CD4-positive, alpha-beta T cell (primary cell): ENCODE measurements around the gene HECTD4. TPM values are rescaled to one million over a fixed set of nuclear protein-coding genes. Genes with fewer than 3 reads are reported as not detected.

Experiments
- ATAC-seq: fragments of 200-7000 bp; cut with Tn5 transposase; one replicate; pipeline ENCODE4 v1.10.0; 2022; ENCODE audit warnings: mild to moderate bottlenecking; ENCODE audit not compliant: poor library complexity
- CTCF ChIA-PET: fragments of 350-600 bp; sonication (Branson Sonifier 250); formaldehyde crosslinking; loops from one replicate; lab custom pipeline; 2021; ENCODE audit warnings: antibody characterized with exemption, inconsistent platforms; lab: Charles Lee
- POLR2A ChIA-PET: fragments of 350-600 bp; sonication (Branson Sonifier 250); formaldehyde crosslinking; loops from one replicate; lab custom pipeline; 2021; ENCODE audit warnings: antibody characterized with exemption, inconsistent platforms; lab: Charles Lee
- DNase-seq, 14 experiments: peaks; one replicate each; pipeline ENCODE4 v3.0.0-alpha.2; 2013 to 2020; ENCODE audit warnings: mixed read lengths in 2 of 14
- H3K27ac ChIP-seq, 2 donors: one replicate each; pipeline versions ENCODE4 v1.5.1 to v1.7.0; 2013; ENCODE audit warnings: low read length in 2 of 2, low read depth in 1 of 2, mild to moderate bottlenecking in 1 of 2
- H3K27me3 ChIP-seq, 2 experiments: 1 replicate in 1 of 2; 2 replicates in 1 of 2; pipeline versions ENCODE4 v1.6.1 to v1.7.0; 2013; ENCODE audit warnings: low read length in 2 of 2, control low read depth in 1 of 2, mild to moderate bottlenecking in 1 of 2, moderate library complexity in 1 of 2; ENCODE audit not compliant: insufficient read depth in 2 of 2, control insufficient read depth in 1 of 2
- H3K36me3 ChIP-seq: one replicate; pipeline ENCODE4 v1.6.1; 2013; ENCODE audit warnings: low read length, control low read depth; ENCODE audit not compliant: insufficient read depth
- H3K4me1 ChIP-seq: one replicate; pipeline ENCODE4 v1.6.1; 2013; ENCODE audit warnings: low read length, control low read depth; ENCODE audit not compliant: insufficient read depth
- H3K4me3 ChIP-seq: one replicate; pipeline ENCODE4 v1.5.1; 2013; ENCODE audit warnings: mild to moderate bottlenecking, low read length, moderate library complexity
- H3K9me3 ChIP-seq, 2 experiments: 1 replicate in 1 of 2; 2 replicates in 1 of 2; pipeline versions ENCODE4 v1.6.1 to v1.7.0; 2013; ENCODE audit warnings: low read length in 2 of 2, mild to moderate bottlenecking in 2 of 2, control low read depth in 1 of 2, moderate library complexity in 1 of 2; ENCODE audit not compliant: control insufficient read depth in 1 of 2, insufficient read depth in 1 of 2
- H3K27ac Mint-ChIP-seq: one replicate; pipeline ENCODE4 v1.8.0; 2020; ENCODE audit warnings: mixed read lengths
- H3K27me3 Mint-ChIP-seq: one replicate; pipeline ENCODE4 v1.8.0; 2021; ENCODE audit warnings: mixed read lengths
- H3K36me3 Mint-ChIP-seq: one replicate; pipeline ENCODE4 v1.8.0; 2021; ENCODE audit warnings: low read depth, mixed read lengths
- H3K4me1 Mint-ChIP-seq: one replicate; pipeline ENCODE4 v1.8.0; 2021; ENCODE audit warnings: low read depth, mixed read lengths
- H3K4me3 Mint-ChIP-seq: one replicate; pipeline ENCODE4 v1.8.0; 2020; ENCODE audit warnings: mild to moderate bottlenecking, mixed read lengths
- H3K9me3 Mint-ChIP-seq: one replicate; pipeline ENCODE4 v1.8.0; 2020; ENCODE audit warnings: mixed read lengths
- CTCF ChIP-seq: fragments of 200-600 bp; IDR thresholded peaks from one replicate; pipeline ENCODE4 v1.8.0; 2022; ENCODE audit warnings: antibody characterized with exemption, mild to moderate bottlenecking
- intact Hi-C, 2 experiments: fragments of 100-400 bp; cut with DNase I in 1 of 2; cut with micrococcal nuclease in 1 of 2; formaldehyde crosslinking; loops; one replicate each; pipeline versions ENCODE4 v1.15.1 to v1.9.0; 2023 to 2025; cut with DNase I, micrococcal nuclease
- total RNA-seq, 174 experiments: library from RNA in 2 of 174; stranded (reverse) in 2 of 174; gene quantifications; one replicate each; pipeline ENCODE4 v1.2.3 and lab custom pipeline; 2021 to 2026

HECTD4 gene
- total RNA-seq, 2 experiments from 2014 or later, result 40.2 to 43.3 TPM

DNA sequence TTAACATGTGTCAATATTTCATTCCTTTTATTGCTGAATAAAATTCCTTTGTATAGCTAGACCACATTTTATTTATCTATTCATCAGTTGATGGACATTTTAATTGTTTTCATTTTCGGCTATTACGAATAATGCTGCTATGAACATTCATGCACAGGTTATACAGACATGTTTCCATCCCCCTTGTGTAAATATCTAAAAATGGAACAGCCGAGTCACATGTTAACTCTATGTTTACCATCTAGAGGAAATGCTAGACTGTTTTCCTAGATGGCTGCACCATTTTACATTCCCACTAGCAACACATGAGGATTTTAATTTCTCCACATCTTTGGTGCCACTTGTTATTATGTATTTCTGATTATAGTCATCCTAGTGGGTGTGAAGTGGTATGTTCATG, 49.2 kb downstream of the HECTD4 start:
- Histone ChIP-seq H3K4me3 (no peak overlapping the region), H3K36me3 (no peaks in the 10 kb centered on the region), H3K27me3 (no peaks in the 10 kb centered on the region), H3K27ac (no peak overlapping the region), H3K9me3 (no peaks in the 10 kb centered on the region), H3K4me1 (no peaks in the 10 kb centered on the region)
- POLR2A ChIA-PET, result no interaction called here
- H3K27ac Mint-ChIP-seq, result no peak overlapping the region
- no peaks in the 10 kb centered on the region for H3K36me3 Mint-ChIP-seq
- peaks cover 17% of the 10 kb centered on the region for H3K4me1 Mint-ChIP-seq
- TF ChIP-seq CTCF, result no peak
- H3K9me3 Mint-ChIP-seq, result peaks cover 3% of the 10 kb centered on the region
- CTCF ChIA-PET, result interaction anchor here (0.7 kb wide), 1 partner anchor 295 kb away, joined by 3 read pairs; no protein-coding TSS in a partner anchor
- H3K4me3 Mint-ChIP-seq, result no peak overlapping the region
- intact Hi-C loops, result no loop called here
- ATAC-seq (no peak), DNase-seq (no peak)
- no peaks in the 10 kb centered on the region for H3K27me3 Mint-ChIP-seq

DNA sequence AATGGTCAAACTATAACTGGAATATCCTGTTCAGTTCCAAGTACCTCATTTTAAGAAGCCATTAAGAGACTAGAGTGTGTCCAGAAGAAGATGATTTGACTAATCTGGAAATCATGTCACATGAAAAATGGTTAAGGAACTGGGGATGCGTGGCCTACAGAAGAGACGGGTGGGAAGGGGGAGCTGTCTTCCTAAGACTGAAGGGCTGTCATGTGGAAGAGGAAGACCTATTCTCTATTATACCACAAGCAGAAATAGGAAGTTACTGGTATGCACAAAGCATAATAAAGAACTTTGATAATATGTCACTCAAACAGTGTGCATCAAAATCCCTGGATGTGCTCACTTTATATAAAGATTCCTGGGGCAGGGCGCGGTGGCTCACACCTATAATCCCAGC, 50.3 kb downstream of the HECTD4 start:
- H3K27ac Mint-ChIP-seq, result no peak overlapping the region
- ChIA-PET POLR2A (no interaction called here), CTCF (interaction anchor here (0.9 kb wide), 1 partner anchor 55 kb away, joined by 3 read pairs; no protein-coding TSS in a partner anchor)
- DNase-seq (no peak), ATAC-seq (no peak)
- no peaks in the 10 kb centered on the region for H3K27me3 Mint-ChIP-seq
- intact Hi-C loops, result no loop called here
- Histone ChIP-seq H3K36me3 (no peaks in the 10 kb centered on the region), H3K9me3 (no peaks in the 10 kb centered on the region), H3K4me3 (no peak overlapping the region), H3K4me1 (no peaks in the 10 kb centered on the region), H3K27me3 (no peaks in the 10 kb centered on the region), H3K27ac (no peak overlapping the region)
- H3K36me3 Mint-ChIP-seq, result no peaks in the 10 kb centered on the region
- no peak overlapping the region for H3K4me3 Mint-ChIP-seq
- peaks cover 14% of the 10 kb centered on the region for H3K4me1 Mint-ChIP-seq
- H3K9me3 Mint-ChIP-seq, result peaks cover 3% of the 10 kb centered on the region
- no peak for TF ChIP-seq CTCF

DNA sequence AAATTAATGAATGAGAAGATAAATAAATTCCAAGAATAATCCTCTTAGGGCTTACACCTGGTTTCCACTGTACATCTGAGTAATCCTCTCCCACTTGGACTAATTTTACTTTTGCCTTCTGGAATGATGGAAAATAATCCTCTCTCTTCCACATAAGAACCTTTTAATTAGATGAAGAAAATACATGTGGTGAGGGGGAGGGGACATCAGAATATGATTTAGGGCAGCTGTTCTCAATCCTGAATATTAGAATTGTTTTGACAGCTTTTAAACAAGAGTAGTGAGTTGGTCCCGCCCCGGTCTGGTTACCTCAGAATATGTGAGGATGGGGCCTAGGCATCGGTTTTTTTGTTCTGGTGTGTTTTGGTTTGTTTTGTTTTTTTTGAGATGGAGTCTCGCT, 51.5 kb downstream of the HECTD4 start:
- Mint-ChIP-seq H3K27ac (no peak overlapping the region), H3K27me3 (no peaks in the 10 kb centered on the region), H3K36me3 (no peaks in the 10 kb centered on the region), H3K4me1 (peaks cover 14% of the 10 kb centered on the region), H3K4me3 (no peak overlapping the region), H3K9me3 (no peaks in the 10 kb centered on the region)
- Histone ChIP-seq H3K4me3 (no peak overlapping the region), H3K4me1 (no peaks in the 10 kb centered on the region), H3K9me3 (no peaks in the 10 kb centered on the region), H3K27ac (no peak overlapping the region), H3K27me3 (no peaks in the 10 kb centered on the region), H3K36me3 (no peaks in the 10 kb centered on the region)
- TF ChIP-seq CTCF, result no peak
- DNase-seq (no peak), ATAC-seq (no peak)
- intact Hi-C loops, result no loop called here
- ChIA-PET CTCF (no interaction called here), POLR2A (no interaction called here)
